GM19328 (cell line): Measurements from ENCODE around the gene HLA-F.

Experiments
- ATAC-seq: cut with Tn5 transposase; IDR thresholded peaks from one replicate; pipeline ENCODE4 v1.9.1; 2021; ENCODE audit warnings: mild to moderate bottlenecking, moderate library complexity; ENCODE audit not compliant: unreplicated experiment

HLA-F gene

GRCh38 chr6:29742127-29742526 is 18.9 kb downstream of the HLA-F start:
- no peak for ATAC-seq

GRCh38 chr6:29743025-29743424 is 19.8 kb downstream of the HLA-F start:
- ATAC-seq = no peak

GRCh38 chr6:29743568-29743967 is 20.3 kb downstream of the HLA-F start:
- no peak for ATAC-seq

GRCh38 chr6:29744131-29744530 is 20.9 kb downstream of the HLA-F start:
- no peak for ATAC-seq

DNA sequence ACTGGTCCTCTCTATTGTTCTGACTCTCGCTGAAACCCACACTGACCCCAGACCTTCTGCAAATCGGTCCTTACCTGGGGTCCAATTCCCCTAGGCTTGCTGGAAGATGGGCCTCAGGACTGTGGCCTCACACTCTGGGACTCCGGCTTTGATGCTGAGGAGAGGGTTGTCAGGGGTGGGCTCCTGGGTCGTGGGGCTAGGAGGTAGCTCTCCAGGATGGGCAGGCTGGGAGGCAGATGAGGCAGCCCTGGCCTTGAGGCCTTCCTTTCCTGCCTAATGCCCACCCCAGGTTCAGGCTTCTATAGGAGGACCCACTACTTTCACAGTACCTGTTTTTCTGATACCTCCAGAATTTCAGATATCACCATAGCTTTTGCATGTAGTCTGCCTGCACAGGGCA is 21.4 kb downstream of the HLA-F start:
- ATAC-seq = no peak

DNA sequence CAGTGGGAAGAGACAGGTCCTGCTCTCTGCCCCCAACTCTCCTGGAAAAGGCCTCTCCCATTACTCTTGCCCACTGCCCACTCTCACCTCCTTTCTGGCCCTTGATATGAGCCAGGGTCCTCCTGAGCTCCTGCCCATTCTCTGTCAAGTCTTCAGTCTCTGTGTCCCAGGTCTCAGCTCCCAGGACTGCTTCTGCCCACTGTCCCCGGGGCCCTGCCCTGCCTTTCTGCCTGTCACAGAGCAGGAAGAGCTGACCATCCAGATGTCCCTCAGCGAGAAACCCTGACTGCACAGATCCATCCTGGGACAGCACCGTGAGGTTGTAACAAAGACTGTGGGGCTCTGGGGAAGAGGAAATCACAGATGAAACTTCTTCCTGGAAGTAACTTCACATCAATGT is 22.2 kb downstream of the HLA-F start:
- ATAC-seq = no peak

DNA sequence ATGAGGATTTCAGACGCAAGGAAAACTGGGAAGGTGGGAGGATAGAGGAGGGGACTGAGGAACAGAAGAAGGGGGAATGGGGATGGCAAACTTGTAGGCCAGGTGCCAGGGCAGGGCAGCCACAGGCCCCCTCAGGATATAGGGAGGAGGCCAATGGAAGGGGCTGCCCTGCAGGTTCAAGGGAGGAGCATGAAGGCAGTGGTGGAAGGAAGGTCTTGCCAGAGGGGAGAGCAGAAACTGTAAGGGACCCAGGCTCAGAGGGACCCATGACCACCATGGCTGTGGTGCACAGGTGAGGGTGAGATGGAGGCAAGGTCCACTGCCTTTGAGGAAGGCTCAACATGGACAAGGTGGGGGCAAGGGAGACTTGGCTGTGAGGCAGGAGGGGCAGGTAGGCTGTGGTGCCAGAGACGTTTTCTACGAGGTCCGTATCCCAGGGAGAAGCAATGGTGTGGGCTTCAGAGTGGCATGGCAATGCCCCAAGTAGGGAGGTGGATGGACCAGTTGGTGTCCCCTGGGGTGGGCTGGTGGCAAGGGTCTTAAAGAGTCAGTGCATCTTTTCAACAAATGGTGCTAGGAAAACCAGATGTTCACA is 22.7 kb downstream of the HLA-F start:
- ATAC-seq = no peak

DNA sequence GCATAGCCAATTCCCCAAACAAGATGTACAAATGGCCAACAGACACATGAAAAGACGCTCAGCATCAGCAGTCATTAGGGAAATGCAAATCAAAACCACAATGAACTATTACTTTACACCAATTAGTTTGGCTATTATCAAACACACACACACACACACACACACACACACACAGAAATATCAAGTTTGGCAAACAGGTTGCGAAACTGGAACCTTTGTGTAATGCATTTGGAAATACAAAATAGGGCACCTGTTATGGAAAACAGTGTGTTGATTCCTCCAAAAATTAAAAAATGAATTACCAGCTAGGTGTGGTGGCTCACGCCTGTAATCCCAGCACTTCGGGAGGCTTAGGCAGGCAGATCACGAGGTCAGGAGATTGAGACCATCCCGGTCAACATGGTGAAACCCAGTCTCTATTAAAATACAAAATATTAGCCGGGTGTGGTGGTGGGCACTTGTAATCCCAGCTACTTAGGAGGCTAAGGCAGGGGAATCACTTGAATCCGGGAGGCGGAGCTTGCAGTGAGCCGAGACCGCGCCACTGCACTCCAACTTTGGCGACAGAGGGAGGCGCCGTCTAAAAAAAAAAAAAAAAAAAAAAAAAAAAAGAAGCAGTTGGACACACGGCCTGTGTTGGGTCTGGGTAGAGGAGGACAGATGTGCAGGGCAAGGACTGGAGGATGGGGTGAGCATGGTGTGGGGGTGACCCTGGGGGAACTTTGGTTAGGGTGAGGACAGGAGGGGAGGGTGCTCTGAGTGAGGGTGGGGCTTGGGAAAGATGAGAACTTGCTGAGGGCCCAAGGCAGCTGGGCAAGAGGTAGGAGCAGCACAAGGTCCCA is 23.8 kb downstream of the HLA-F start:
- no peak for ATAC-seq

GRCh38 chr6:29747688-29748250 is 24.5 kb downstream of the HLA-F start:
- ATAC-seq = no peak

DNA sequence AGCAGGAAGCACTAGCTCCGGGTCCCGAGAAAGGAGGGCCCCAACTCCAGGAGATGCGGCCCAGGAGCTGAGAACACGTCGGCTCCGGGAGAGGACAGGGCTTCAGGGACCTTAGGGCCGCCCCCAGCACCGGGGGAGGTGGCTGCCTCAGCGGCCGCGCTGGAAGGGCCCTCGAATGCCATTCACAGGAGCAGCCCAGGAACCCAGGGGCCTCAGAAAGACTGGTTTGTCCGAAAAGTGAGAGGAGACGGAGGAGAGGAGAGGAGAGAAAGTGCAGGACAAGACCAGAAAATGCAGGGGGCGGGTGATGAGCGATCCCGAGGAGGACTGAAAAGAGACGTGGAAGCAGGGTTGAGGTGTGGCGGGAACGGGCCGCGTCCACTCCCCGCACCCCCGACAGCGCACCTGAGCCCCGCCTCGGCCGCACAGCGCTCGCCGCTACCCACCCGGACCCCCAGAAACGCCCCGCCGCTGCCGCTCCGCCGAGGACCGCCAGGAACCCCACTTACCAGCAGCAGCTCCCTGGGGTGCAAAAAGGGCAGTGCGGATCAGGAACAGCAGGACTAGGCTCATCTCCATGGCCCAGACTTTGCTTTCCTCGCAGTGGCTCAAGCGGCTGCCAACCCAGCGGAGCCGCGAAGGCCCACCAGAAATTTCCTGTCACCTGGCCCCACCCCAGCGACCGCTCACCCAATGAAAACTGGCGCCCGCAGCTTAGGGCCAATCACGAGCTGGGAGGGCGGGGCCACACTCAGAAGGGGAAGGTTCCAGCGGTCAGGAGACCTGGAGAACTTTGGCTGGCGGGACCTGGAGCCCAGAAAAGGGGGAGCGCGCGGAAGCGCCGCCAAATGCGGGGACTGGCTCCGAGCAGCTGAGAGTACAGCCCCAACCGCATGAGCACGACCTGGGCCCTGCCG is 25.4 kb downstream of the HLA-F start:
- ATAC-seq = peak; percentile 66

DNA sequence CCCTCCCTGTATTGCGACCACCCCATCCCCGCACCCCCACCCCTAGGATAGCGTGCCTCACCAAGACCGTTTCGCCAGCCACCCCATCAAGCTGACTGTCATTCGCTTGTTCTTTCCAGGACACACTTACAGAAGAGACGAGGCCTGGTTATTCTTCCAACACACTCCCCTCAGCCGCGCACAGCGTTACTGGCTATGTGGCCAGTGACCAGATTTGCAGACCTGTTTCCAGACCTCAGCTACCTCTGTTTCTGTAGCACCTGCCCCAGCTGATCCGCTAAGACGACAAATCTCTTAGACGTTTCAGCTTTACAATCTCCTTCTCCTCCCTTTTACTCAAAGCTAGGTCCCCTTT is 26.1 kb downstream of the HLA-F start:
- ATAC-seq = no peak

DNA sequence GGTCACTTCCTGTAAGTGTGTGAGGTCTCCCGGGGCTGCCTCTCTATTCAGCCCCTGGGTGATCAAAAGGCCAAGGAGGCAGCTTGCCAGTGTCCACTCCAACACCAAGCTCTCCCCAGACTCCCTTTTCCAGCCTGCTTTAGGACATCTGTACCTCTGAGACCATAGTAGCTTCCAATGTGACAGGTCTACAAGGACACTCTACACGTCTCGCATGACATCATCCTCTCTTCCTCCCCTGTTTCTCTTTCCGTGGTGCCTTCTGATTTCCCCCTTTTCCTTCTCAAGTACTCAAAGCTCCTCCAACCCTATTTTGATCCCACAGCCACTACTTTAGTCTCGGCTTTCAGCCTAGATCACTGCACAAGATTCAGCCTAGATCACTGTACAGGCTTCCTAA is 26.4 kb downstream of the HLA-F start:
- ATAC-seq = no peak

- no peak for ATAC-seq
These were observed 27.5 kb downstream of the HLA-F start for GRCh38 chr6:29750709-29751108.

- no peak for ATAC-seq
These were observed 28.2 kb downstream of the HLA-F start for GRCh38 chr6:29751480-29751879.

DNA sequence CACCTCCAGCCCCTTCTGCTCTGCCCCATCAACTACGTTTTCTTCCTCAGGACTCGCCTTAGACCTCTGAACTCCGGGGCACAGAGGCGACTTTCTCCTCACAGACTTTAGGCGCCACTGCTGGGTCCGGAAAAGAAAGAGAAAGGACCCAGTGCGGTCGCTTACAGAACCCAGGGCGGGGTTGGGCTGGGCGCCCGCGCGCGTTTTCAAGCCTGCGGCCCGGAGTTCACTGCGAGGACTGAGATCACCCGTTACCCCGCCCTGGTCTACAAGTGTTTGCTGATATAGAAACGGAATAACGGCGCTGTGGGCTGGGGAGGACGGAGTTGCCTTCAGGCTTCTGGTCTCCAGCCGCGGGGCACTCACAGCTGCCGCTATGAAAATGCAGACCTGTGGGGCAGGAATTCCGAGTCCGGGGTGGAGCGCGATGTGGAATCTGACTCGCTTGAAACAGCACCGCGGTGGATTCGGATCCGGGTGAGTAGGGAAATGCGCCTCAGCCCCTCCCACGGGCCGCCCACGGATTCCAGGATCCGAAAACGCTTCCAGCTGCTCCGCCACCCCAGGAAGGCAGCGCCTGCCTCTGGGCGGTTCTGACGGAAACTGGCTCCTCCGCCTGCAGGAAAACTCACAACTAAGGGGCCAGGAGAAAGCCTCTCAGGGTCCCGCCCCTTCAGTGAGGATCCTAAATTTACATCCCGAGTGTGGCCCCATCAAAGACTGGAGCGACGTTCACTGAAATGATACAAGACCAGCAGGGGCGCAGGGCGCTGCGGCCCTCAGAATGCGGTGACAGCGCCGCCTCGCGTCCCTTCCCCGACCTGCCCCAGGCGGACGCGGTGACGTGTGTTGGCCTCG is 29.4 kb downstream of the HLA-F start:
- ATAC-seq = peak; percentile 59

GRCh38 chr6:29753309-29753644 is 30.0 kb downstream of the HLA-F start:
- no peak for ATAC-seq

- ATAC-seq = no peak
These were observed 32.1 kb downstream of the HLA-F start for GRCh38 chr6:29755295-29755871.

GRCh38 chr6:29757282-29757681 is 34.0 kb downstream of the HLA-F start:
- ATAC-seq = no peak

GRCh38 chr6:29757701-29758293 is 34.6 kb downstream of the HLA-F start:
- no peak for ATAC-seq

DNA sequence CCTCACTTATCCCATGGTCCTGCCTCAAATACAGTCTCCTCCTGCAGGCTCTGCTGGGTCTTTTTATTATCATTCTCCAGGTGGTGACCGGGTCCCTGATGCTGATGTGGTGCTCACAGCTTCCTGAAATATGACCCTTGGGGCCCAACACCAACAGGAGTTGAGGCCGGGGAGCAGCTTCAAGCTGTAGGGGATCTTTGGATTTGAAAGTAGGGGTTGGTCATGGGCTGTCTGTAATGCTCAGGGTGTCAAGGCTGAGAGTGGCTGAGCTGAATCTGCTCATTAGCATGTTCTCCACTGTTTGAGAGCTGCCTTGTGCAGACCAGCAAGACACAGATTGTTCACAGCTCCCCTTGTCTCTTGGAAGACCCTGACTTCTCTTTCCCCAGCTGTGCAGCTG is 35.5 kb downstream of the HLA-F start:
- no peak for ATAC-seq
